ENCODE results near the gene RETREG2.

RETREG2 gene

GRCh38 chr2:219177552-219178376, at the start of gene RETREG2:
RETREG2 (plus strand) TSS chr2:219178275; CDS start chr2:219178353, 78 bp downstream.
- DNase-seq (ENCODE audit: low read depth, low spot score), result peak; percentile 98

- DNase-seq (ENCODE audit: low read depth, low spot score), result no peak
Measured at GRCh38 chr2:219128396-219128795, 49.7 kb upstream of the RETREG2 start.

- DNase-seq (ENCODE audit: low read depth, low spot score), result no peak
Measured at GRCh38 chr2:219129589-219129988, 48.5 kb upstream of the RETREG2 start.

GRCh38 chr2:219131327-219131726, 46.7 kb upstream of the RETREG2 start:
- no peak for DNase-seq (ENCODE audit: low read depth, low spot score)

GRCh38 chr2:219131744-219132143, 46.3 kb upstream of the RETREG2 start:
- DNase-seq (ENCODE audit: low read depth, low spot score), result no peak

- DNase-seq (ENCODE audit: low read depth, low spot score), result no peak
Measured at GRCh38 chr2:219133976-219134375, 44.1 kb upstream of the RETREG2 start.

- no peak for DNase-seq (ENCODE audit: low read depth, low spot score)
Measured at GRCh38 chr2:219140722-219141121, 37.4 kb upstream of the RETREG2 start.

- DNase-seq (ENCODE audit: low read depth, low spot score), result peak; percentile 94
Measured at GRCh38 chr2:219142329-219142728, 35.7 kb upstream of the RETREG2 start.

- peak; percentile 65 for DNase-seq (ENCODE audit: low read depth, low spot score)
Measured at GRCh38 chr2:219149667-219150066, 28.4 kb upstream of the RETREG2 start.

- DNase-seq (ENCODE audit: low read depth, low spot score), result peak; percentile 83
Measured at GRCh38 chr2:219155054-219155644, 22.9 kb upstream of the RETREG2 start.

- DNase-seq (ENCODE audit: low read depth, low spot score), result no peak
Measured at GRCh38 chr2:219157396-219157795, 20.7 kb upstream of the RETREG2 start.

GRCh38 chr2:219158025-219158424, 20.1 kb upstream of the RETREG2 start:
- no peak for DNase-seq (ENCODE audit: low read depth, low spot score)

- no peak for DNase-seq (ENCODE audit: low read depth, low spot score)
Measured at GRCh38 chr2:219158586-219158985, 19.5 kb upstream of the RETREG2 start.

GRCh38 chr2:219159771-219160185, 18.3 kb upstream of the RETREG2 start:
- no peak for DNase-seq (ENCODE audit: low read depth, low spot score)

GRCh38 chr2:219160186-219161017, 17.7 kb upstream of the RETREG2 start, which contains the start of gene NHEJ1:
NHEJ1 (minus strand) TSS chr2:219160815; CDS start chr2:219158362, 2,453 bp downstream.
- DNase-seq (ENCODE audit: low read depth, low spot score), result peak; percentile 96

- DNase-seq (ENCODE audit: low read depth, low spot score), result no peak
Measured at GRCh38 chr2:219161097-219161496, 17.0 kb upstream of the RETREG2 start.

GRCh38 chr2:219163156-219163555, 14.9 kb upstream of the RETREG2 start:
- DNase-seq (ENCODE audit: low read depth, low spot score), result no peak

- DNase-seq (ENCODE audit: low read depth, low spot score), result no peak
Measured at GRCh38 chr2:219165058-219165911, 12.8 kb upstream of the RETREG2 start.

GRCh38 chr2:219167997-219168396, 10.1 kb upstream of the RETREG2 start:
- DNase-seq (ENCODE audit: low read depth, low spot score), result no peak

- DNase-seq (ENCODE audit: low read depth, low spot score), result peak; percentile 40
Measured at GRCh38 chr2:219168526-219168925, 9.5 kb upstream of the RETREG2 start.

GRCh38 chr2:219168932-219169331, 9.1 kb upstream of the RETREG2 start:
- DNase-seq (ENCODE audit: low read depth, low spot score), result no peak

Measured in astrocyte of the hippocampus (primary cell).